Muscle layer of duodenum (tissue), 2 donors: ENCODE measurements around the gene MAPKBP1.

Experiments
- H3K27ac ChIP-seq: one replicate; pipeline ENCODE4 v1.7.0; 2013; ENCODE audit warnings: mild to moderate bottlenecking, low read length
- H3K27me3 ChIP-seq: one replicate; pipeline ENCODE4 v1.7.0; 2013; ENCODE audit warnings: low read depth, mild to moderate bottlenecking, control low read depth, low read length
- H3K36me3 ChIP-seq, 2 donors: one replicate each; pipeline ENCODE4 v1.7.0; 2013; ENCODE audit warnings: low read length in 2 of 2, control low read depth in 1 of 2, mild to moderate bottlenecking in 1 of 2; ENCODE audit not compliant: insufficient read depth in 2 of 2, control insufficient read depth in 1 of 2
- H3K4me1 ChIP-seq, 2 donors: one replicate each; pipeline ENCODE4 v1.7.0; 2013; ENCODE audit warnings: low read length in 2 of 2, mild to moderate bottlenecking in 2 of 2, control low read depth in 1 of 2, moderate library complexity in 1 of 2; ENCODE audit not compliant: insufficient read depth in 2 of 2, control insufficient read depth in 1 of 2
- H3K4me3 ChIP-seq, 2 donors: one replicate each; pipeline ENCODE4 v1.7.0; 2013; ENCODE audit warnings: low read length in 2 of 2, low read depth in 1 of 2, mild to moderate bottlenecking in 1 of 2
- H3K9me3 ChIP-seq, 2 donors: one replicate each; pipeline ENCODE4 v1.7.0; 2013; ENCODE audit warnings: low read length in 2 of 2, control low read depth in 1 of 2, mild to moderate bottlenecking in 1 of 2; ENCODE audit not compliant: control insufficient read depth in 1 of 2
- donor health status: healthy.

The MAPKBP1 gene

DNA sequence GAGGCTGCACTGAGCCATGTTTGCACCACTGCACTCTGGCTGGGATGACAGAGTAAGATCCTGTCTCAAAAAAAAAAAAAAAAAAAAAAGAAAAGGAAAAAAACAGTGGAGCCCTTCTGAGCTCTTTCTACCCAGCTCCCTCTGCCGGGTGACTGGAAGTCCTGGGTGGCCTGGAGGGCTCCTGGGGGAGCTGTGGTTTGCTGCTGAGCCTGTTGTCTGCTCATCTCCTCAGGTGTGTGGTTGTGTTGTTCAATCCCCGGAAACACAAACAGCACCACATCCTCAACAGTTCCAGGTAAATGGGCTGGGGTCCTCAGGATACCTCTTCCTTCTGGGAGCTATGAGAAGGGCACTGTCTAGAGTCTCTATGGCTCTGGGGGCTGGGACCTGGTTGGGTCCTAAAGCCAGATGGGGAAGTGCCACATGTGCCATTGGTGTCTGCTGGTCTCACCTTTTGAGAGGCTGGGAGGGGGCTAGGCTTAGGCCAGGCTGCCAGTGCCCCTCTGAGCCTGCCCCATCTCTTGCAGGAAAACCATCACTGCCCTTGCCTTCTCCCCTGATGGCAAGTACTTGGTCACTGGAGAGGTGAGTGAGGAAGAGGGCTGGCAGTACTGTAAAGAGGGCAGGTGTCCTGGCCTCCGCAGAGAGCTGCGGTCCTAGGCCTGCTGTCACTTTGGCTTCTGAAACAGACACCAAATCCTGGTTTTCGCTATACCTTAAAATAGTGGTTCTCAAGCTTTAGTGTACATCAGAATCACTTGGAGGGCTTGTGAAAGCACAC, 36.6 kb downstream of the MAPKBP1 start:
- no peaks in the 10 kb centered on the region for H3K9me3 ChIP-seq
- H3K4me1 ChIP-seq, result peaks cover 0 to 17% of the 10 kb centered on the region in 2 donors
- H3K27ac ChIP-seq, result no peak overlapping the region

DNA sequence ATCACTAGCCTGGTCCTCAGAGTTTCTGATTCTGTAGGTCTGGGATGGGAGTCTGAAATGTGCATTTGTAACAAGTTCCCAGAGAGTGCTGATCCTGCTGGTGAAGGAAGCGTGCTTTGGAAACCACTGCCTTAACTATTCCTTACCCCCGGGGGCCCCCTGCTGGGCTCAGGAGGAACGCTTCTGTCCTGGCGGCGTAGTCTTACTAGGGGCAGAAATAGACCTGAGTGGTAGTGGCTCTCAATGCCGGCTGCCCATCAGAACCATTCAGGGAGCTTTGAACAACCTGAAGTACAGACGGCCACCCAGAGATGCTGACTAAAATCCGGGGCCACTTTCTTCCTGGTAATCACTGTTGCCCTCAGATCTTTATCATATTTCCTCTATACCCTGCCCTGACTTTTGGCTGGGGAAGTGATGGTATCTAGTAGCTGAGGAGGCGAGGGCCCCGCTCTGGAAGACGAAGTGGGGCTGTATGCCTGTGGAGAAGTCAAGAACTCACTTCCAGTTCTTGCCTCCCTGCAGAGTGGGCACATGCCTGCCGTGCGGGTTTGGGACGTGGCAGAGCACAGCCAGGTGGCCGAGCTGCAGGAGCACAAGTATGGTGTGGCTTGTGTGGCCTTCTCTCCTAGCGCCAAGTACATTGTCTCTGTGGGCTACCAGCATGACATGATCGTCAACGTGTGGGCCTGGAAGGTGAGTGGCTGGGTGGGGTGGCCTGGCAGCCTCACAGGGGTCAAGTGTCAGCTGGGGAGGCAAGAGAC, 37.3 kb downstream of the MAPKBP1 start:
- H3K27ac ChIP-seq, result no peak overlapping the region
- peaks cover 29 to 45% of the 10 kb centered on the region in 2 donors for H3K36me3 ChIP-seq
- H3K9me3 ChIP-seq, result no peaks in the 10 kb centered on the region
- no peaks in the 10 kb centered on the region for H3K27me3 ChIP-seq
- H3K4me3 ChIP-seq, result no peak overlapping the region
- H3K4me1 ChIP-seq, result peaks cover 0 to 9% of the 10 kb centered on the region in 2 donors

More for the DNA sequence above, 36.6 kb downstream of the MAPKBP1 start:
- Histone ChIP-seq H3K27me3 (no peaks in the 10 kb centered on the region), H3K36me3 (peaks cover 27 to 37% of the 10 kb centered on the region in 2 donors), H3K4me3 (no peak overlapping the region)

DNA sequence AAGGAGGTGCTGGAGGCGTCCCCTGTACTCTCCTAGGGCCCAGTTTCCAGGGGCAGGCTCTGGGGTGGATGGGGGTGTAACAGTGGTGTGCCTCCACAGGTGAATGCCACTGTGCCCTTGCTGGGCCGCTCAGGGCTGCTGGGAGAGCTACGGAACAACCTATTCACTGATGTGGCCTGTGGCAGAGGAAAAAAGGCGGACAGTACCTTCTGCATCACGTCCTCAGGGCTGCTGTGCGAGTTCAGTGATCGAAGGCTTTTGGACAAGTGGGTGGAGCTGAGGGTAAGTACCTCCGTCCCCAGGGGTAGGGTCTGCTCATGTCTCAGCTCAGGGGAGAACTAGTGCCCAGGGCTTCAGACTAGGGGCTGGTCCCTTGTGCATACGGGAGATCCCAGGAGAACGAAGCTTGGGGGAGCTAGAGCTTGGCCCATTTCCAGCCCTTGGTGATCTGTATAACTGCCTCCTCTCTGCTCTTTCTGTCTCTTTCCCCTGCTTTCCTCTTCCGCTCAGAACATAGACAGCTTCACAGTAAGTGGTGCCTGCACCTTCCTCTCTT, 38.6 kb downstream of the MAPKBP1 start:
- Histone ChIP-seq H3K36me3 (peaks cover 41 to 58% of the 10 kb centered on the region in 2 donors), H3K4me3 (no peak overlapping the region), H3K9me3 (no peaks in the 10 kb centered on the region), H3K4me1 (peaks cover 0 to 7% of the 10 kb centered on the region in 2 donors), H3K27me3 (no peaks in the 10 kb centered on the region), H3K27ac (no peak overlapping the region)

DNA sequence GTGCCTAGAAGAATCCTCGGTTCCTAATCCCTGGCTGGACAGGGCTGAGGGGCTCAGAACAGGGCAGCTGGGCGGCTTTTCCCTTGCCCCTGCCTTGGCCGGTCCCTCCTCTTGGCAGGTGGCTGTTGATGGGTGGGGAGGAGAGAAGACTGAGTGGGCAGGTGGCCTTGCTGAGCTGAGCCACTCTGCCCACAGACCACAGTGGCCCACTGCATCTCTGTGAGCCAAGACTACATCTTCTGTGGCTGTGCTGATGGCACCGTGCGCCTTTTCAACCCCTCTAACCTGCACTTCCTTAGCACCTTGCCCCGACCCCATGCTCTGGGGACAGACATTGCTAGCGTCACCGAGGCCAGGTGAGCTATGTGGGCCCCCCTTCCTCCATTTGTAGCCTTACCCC, 39.1 kb downstream of the MAPKBP1 start:
- Histone ChIP-seq H3K27ac (no peak overlapping the region), H3K27me3 (no peaks in the 10 kb centered on the region), H3K36me3 (peaks cover 46 to 63% of the 10 kb centered on the region in 2 donors), H3K9me3 (no peaks in the 10 kb centered on the region), H3K4me3 (no peak overlapping the region), H3K4me1 (peaks cover 0 to 7% of the 10 kb centered on the region in 2 donors)

DNA sequence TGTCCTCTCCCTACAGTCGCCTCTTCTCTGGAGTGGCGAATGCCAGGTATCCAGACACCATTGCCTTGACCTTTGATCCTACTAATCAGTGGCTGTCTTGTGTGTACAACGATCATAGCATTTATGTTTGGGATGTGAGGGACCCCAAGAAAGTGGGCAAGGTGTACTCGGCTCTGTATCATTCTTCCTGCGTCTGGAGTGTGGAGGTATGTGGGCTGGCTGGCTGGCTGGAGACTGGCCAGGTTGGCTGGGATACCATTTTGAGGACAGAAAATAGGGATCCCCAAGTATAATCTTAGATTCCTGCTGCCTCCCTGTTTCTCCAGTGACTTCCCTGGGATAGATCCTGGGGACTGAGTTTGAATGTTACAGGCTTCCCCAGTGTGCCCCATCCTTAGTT, 40.2 kb downstream of the MAPKBP1 start:
- H3K36me3 ChIP-seq, result peaks cover 52 to 74% of the 10 kb centered on the region in 2 donors
- peaks cover 0 to 7% of the 10 kb centered on the region in 2 donors for H3K4me1 ChIP-seq
- no peaks in the 10 kb centered on the region for H3K9me3 ChIP-seq
- H3K27me3 ChIP-seq, result no peaks in the 10 kb centered on the region
- no peak overlapping the region for H3K4me3 ChIP-seq
- H3K27ac ChIP-seq, result no peak overlapping the region

DNA sequence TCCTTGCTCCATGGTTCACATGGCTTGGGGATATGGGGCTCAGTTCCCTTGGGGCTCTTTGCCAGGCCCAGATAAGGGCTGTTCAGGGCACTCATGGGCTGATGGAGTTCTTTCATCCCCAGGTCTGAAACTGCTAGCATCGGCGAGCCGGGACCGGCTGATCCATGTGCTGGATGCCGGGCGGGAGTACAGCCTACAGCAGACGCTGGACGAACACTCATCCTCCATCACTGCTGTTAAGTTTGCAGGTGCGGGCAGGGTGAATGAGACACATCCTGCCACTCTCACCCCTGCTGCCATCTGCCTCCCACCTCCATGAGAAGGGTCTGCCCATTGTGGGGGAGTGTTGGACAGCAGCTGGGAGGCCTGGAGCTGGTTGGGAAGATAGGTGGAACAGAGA, 42.5 kb downstream of the MAPKBP1 start:
- H3K9me3 ChIP-seq, result no peaks in the 10 kb centered on the region
- H3K4me3 ChIP-seq, result no peak overlapping the region
- H3K27ac ChIP-seq, result no peak overlapping the region
- H3K36me3 ChIP-seq, result peaks cover 73 to 96% of the 10 kb centered on the region in 2 donors
- no peaks in the 10 kb centered on the region for H3K27me3 ChIP-seq
- no peaks in the 10 kb centered on the region for H3K4me1 ChIP-seq

DNA sequence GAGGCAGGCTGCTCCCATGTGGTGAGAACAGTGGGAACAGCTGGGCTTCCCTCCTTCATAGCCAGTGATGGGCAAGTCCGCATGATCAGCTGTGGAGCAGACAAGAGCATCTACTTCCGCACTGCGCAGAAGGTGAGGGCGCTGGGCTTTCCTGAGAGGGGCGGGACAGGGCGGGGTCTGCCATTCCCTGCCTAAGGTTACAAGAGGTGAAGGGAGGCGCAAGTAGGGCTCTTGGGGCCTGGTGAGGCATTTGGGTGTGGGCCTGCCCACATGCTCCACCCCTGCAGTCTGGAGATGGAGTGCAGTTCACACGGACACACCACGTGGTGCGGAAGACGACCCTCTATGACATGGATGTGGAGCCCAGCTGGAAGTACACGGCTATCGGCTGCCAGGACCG, 43.0 kb downstream of the MAPKBP1 start:
- Histone ChIP-seq H3K9me3 (no peaks in the 10 kb centered on the region), H3K36me3 (peaks cover 77 to 95% of the 10 kb centered on the region in 2 donors), H3K27ac (no peak overlapping the region), H3K4me3 (no peak overlapping the region), H3K27me3 (no peaks in the 10 kb centered on the region), H3K4me1 (no peaks in the 10 kb centered on the region)

DNA sequence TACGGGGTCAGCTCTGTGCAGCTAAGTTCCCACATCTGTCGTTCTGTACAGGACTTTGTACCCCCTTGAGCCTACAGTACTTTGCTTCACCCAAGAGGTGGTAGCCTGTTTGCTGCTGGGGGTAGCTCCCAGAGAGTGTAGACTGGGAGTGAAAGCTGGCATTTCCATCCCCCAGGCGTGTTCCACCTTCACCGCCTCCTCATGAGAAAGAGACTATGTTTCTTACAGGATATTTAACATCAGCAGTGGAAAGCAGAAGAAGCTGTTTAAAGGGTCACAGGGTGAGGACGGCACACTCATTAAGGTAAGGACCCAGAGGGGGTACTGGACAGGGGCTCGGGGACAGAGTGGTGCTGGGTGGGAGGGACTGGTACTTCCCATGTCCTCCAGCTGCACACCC, 43.5 kb downstream of the MAPKBP1 start:
- H3K4me3 ChIP-seq, result no peak overlapping the region
- H3K9me3 ChIP-seq, result no peaks in the 10 kb centered on the region
- no peaks in the 10 kb centered on the region for H3K27me3 ChIP-seq
- H3K36me3 ChIP-seq, result peaks cover 77 to 95% of the 10 kb centered on the region in 2 donors
- no peak overlapping the region for H3K27ac ChIP-seq
- no peaks in the 10 kb centered on the region for H3K4me1 ChIP-seq

DNA sequence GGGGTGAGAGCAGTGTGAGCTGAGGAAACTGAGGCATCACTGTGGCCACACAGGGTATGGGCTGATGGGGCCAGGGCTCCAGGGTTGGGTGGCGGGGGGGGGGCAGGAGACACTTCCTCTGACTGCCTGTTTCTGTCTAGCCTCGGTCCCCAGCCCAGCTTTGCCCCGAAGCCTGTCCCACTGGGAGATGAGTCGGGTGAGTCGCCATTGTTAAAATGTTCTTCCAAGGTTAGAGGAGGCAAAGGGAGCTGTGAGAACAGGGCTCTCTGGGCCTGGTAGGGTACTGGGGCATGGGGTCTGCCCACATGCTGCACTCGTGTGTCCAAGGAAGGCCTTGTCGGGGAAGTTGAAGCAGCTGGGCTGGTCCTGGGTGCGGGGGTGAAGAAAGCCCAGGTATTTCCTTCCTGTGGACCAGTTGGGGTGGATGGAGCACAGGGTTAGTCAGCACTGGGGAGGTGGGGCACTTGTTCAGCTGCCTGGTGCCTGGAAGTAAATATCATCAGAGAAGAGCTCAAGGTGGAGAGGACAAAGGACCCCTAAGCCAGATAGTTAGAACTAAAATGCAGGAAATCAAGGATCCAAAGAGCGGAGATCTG, 45.3 kb downstream of the MAPKBP1 start:
- Histone ChIP-seq H3K27ac (no peak overlapping the region), H3K4me3 (no peak overlapping the region), H3K36me3 (peaks cover 71 to 98% of the 10 kb centered on the region in 2 donors), H3K4me1 (no peaks in the 10 kb centered on the region), H3K27me3 (no peaks in the 10 kb centered on the region), H3K9me3 (no peaks in the 10 kb centered on the region)

DNA sequence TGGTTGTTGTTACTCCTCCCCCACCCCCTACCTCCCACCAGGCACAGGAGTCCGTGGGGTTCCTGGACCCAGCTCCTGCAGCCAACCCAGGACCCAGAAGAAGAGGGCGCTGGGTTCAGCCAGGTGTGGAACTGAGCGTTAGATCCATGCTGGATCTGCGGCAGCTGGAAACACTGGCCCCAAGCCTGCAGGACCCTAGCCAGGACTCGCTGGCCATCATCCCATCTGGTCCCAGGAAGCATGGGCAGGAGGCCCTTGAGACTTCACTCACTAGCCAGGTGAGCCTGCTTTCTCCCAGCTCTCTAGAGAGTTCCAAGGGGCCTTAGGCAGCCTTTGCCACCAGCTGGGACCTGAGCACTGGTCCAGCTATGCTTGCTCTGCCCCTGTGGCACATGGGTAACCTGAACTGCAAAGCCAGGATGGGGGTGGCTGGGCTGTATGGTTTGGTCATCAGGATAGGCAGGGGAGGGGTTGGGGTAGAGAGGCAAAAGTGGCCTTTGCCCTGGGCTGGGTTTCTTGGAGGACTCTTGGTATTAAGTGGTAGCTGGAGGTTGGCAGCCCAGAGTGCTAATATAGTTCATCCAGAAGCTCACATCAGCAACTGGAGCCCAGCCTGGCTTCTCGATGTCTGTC, 46.6 kb downstream of the MAPKBP1 start:
- no peaks in the 10 kb centered on the region for H3K4me1 ChIP-seq
- H3K9me3 ChIP-seq, result no peaks in the 10 kb centered on the region
- H3K27me3 ChIP-seq, result no peaks in the 10 kb centered on the region
- no peak overlapping the region for H3K27ac ChIP-seq
- H3K4me3 ChIP-seq, result no peak overlapping the region
- peaks cover 67 to 96% of the 10 kb centered on the region in 2 donors for H3K36me3 ChIP-seq

DNA sequence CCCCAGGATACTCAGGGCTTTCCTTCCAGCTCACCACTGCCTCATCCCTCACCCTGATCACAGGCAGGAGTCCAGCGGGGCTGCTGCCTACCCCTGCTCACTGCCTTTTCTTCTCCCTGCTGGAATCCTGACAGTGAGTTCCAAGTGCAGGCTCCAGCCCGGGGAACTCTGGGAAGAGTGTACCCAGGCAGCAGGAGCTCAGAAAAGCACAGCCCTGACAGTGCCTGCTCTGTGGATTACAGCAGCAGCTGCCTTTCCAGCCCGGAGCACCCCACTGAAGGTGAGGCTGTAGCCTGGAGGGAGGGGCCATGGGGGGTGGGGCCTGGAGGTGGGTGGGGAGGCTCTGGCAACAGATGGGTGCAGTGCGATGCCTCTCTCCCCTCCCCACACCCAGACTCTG, 47.5 kb downstream of the MAPKBP1 start:
- Histone ChIP-seq H3K9me3 (no peaks in the 10 kb centered on the region), H3K27me3 (no peaks in the 10 kb centered on the region), H3K4me1 (no peaks in the 10 kb centered on the region), H3K27ac (no peak overlapping the region), H3K4me3 (no peak overlapping the region), H3K36me3 (peaks cover 62 to 88% of the 10 kb centered on the region in 2 donors)
